HEK293 (cell line): ENCODE measurements around the gene ERMN.
A peak's percentile ranks its signal among the peaks of the same experiment; 100 is the strongest.

Source experiments
- CTCF ChIA-PET: fragments of 350-600 bp; formaldehyde crosslinking; extraction: SDS; loops from one replicate; lab custom pipeline; 2021; ENCODE audit warnings: antibody characterized with exemption; lab: Yijun Ruan, JAX
- POLR2A ChIA-PET: fragments of 300-600 bp; formaldehyde crosslinking; extraction: SDS; loops from one replicate; lab custom pipeline; 2020; ENCODE audit warnings: antibody characterized with exemption, inconsistent platforms; lab: Yijun Ruan, JAX
- H3K27ac ChIP-seq: fragments of 200-500 bp; sonication (Bioruptor generic); 2 replicates; pipeline ENCODE4 v1.5.1; 2014; ENCODE audit warnings: low read depth, low read length, control low read depth, inconsistent platforms; ENCODE audit errors: extremely low read depth
- H3K36me3 ChIP-seq, 2 experiments: fragments of 200-500 bp in 1 of 2; sonication (Bioruptor generic) in 1 of 2; 1 replicate in 1 of 2; 2 replicates in 1 of 2; pipeline ENCODE4 v1.5.1; 2014 to 2017; ENCODE audit warnings: inconsistent platforms in 2 of 2, low read length in 2 of 2; ENCODE audit not compliant: control insufficient read depth in 2 of 2, insufficient read depth in 1 of 2
- H3K4me1 ChIP-seq: fragments of 200-500 bp; sonication (Bioruptor generic); 2 replicates; pipeline ENCODE4 v1.5.1; 2014; ENCODE audit warnings: mild to moderate bottlenecking, low read length, inconsistent platforms; ENCODE audit not compliant: control insufficient read depth, insufficient read depth
- H3K4me3 ChIP-seq: 2 replicates; pipeline ENCODE4 v1.5.1; 2011; ENCODE audit warnings: low read depth, mild to moderate bottlenecking, control low read depth, low read length, moderate library complexity
- H3K9me3 ChIP-seq: fragments of 200-500 bp; sonication (Bioruptor generic); 2 replicates; pipeline ENCODE4 v1.5.1; 2014; ENCODE audit warnings: low read depth, low read length, inconsistent platforms; ENCODE audit not compliant: control insufficient read depth, insufficient read depth
- GLI4 ChIP-seq: fragments of 450-650 bp; formaldehyde crosslinking; IDR thresholded peaks from 2 replicates; pipeline ENCODE4 v1.5.1; 2016; ENCODE audit warnings: missing biosample characterization, missing genetic modification characterization
- HOXD13 ChIP-seq: sonication (generic); formaldehyde crosslinking; IDR thresholded peaks from 2 replicates; pipeline ENCODE4 v1.8.0; 2022; ENCODE audit warnings: missing genetic modification reagents, borderline replicate concordance
- INSM2 ChIP-seq: fragments of 450-650 bp; formaldehyde crosslinking; IDR thresholded peaks from 2 replicates; pipeline ENCODE4 v1.5.1; 2016; ENCODE audit warnings: missing biosample characterization, missing genetic modification characterization
- KLF7 ChIP-seq: fragments of 450-650 bp; formaldehyde crosslinking; IDR thresholded peaks from 2 replicates; pipeline ENCODE4 v1.5.1; 2016; ENCODE audit warnings: missing biosample characterization, missing genetic modification characterization, borderline replicate concordance
- KLF9 ChIP-seq: fragments of 450-650 bp; formaldehyde crosslinking; IDR thresholded peaks from 2 replicates; pipeline ENCODE4 v1.5.1; 2016; ENCODE audit warnings: missing biosample characterization, missing genetic modification characterization, low read depth
- REST ChIP-seq: fragments of 450-650 bp; formaldehyde crosslinking; IDR thresholded peaks from 2 replicates; pipeline ENCODE4 v1.5.1; 2016; ENCODE audit warnings: missing biosample characterization, missing genetic modification characterization
- SETDB1 ChIP-seq: IDR thresholded peaks from one replicate; pipeline ENCODE4 v1.6.1; 2017; ENCODE audit warnings: mild to moderate bottlenecking, low read length, moderate library complexity, mixed read lengths; ENCODE audit not compliant: insufficient read length
- ZBTB26 ChIP-seq: fragments of 450-650 bp; formaldehyde crosslinking; optimal IDR thresholded peaks from 2 replicates; pipeline ENCODE3; 2016; ENCODE audit warnings: missing biosample characterization, mild to moderate bottlenecking, missing genetic modification characterization
- ZNF114 ChIP-seq: fragments of 450-650 bp; formaldehyde crosslinking; IDR thresholded peaks from 2 replicates; pipeline ENCODE4 v1.5.0; 2017; ENCODE audit warnings: missing biosample characterization, missing genetic modification characterization
- ZNF132 ChIP-seq: fragments of 450-650 bp; formaldehyde crosslinking; IDR thresholded peaks from 2 replicates; pipeline ENCODE4 v1.5.1; 2017; ENCODE audit warnings: missing biosample characterization, missing genetic modification characterization, borderline replicate concordance
- ZNF133 ChIP-seq: fragments of 450-650 bp; formaldehyde crosslinking; IDR thresholded peaks from 2 replicates; pipeline ENCODE4 v1.5.1; 2016; ENCODE audit warnings: missing biosample characterization, missing genetic modification characterization
- ZNF140 ChIP-seq: fragments of 450-650 bp; formaldehyde crosslinking; IDR thresholded peaks from 2 replicates; pipeline ENCODE4 v1.5.1; 2016; ENCODE audit warnings: missing biosample characterization, missing genetic modification characterization
- ZNF280C ChIP-seq: fragments of 450-650 bp; formaldehyde crosslinking; IDR thresholded peaks from 2 replicates; pipeline ENCODE4 v1.5.1; 2016; ENCODE audit warnings: missing biosample characterization, missing genetic modification characterization
- ZNF560 ChIP-seq: fragments of 450-650 bp; formaldehyde crosslinking; IDR thresholded peaks from 2 replicates; pipeline ENCODE4 v1.5.1; 2017; ENCODE audit warnings: missing biosample characterization, missing genetic modification characterization, borderline replicate concordance
- ZNF585B ChIP-seq: fragments of 450-650 bp; formaldehyde crosslinking; IDR thresholded peaks from 2 replicates; pipeline ENCODE4 v1.5.1; 2016; ENCODE audit warnings: missing biosample characterization, missing genetic modification characterization
- ZNF621 ChIP-seq: fragments of 450-650 bp; formaldehyde crosslinking; IDR thresholded peaks from 2 replicates; pipeline ENCODE4 v1.5.1; 2017; ENCODE audit warnings: missing biosample characterization, missing genetic modification characterization
- ZNF677 ChIP-seq: fragments of 450-650 bp; IDR thresholded peaks from 2 replicates; pipeline ENCODE4 v1.5.0; 2018; ENCODE audit warnings: missing biosample characterization, mild to moderate bottlenecking, missing genetic modification characterization, moderate library complexity
- ZNF830 ChIP-seq: fragments of 450-650 bp; IDR thresholded peaks from 2 replicates; pipeline ENCODE4 v1.5.0; 2018; ENCODE audit warnings: missing biosample characterization, missing genetic modification characterization, low read depth, mild to moderate bottlenecking, moderate library complexity
- ZSCAN5A ChIP-seq: fragments of 450-650 bp; formaldehyde crosslinking; IDR thresholded peaks from 2 replicates; pipeline ENCODE4 v1.5.1; 2016; ENCODE audit warnings: missing biosample characterization, missing genetic modification characterization

Gene ERMN

GRCh38 chr2:157361526-157361925, 35.9 kb upstream of the ERMN start:
- no peaks in the 10 kb centered on the region for H3K36me3 ChIP-seq
- H3K4me1 ChIP-seq: no peaks in the 10 kb centered on the region
- no peak overlapping the region for H3K27ac ChIP-seq
- peak; percentile 78 for TF ChIP-seq ZNF585B
- no peak for TF ChIP-seq ZBTB26 (tag by site-specific recombination)
- no peak for TF ChIP-seq INSM2
- no peak overlapping the region for H3K4me3 ChIP-seq
- CTCF ChIA-PET: no interaction called here
- POLR2A ChIA-PET: no interaction called here
- no peaks in the 10 kb centered on the region for H3K9me3 ChIP-seq

GRCh38 chr2:157359628-157360027, 34.0 kb upstream of the ERMN start:
- ChIA-PET CTCF (no interaction called here), POLR2A (no interaction called here)
- Histone ChIP-seq H3K4me3 (no peak overlapping the region), H3K27ac (no peak overlapping the region), H3K4me1 (no peaks in the 10 kb centered on the region), H3K9me3 (no peaks in the 10 kb centered on the region), H3K36me3 (no peaks in the 10 kb centered on the region)
- TF ChIP-seq HOXD13 (no peak), REST (tag by site-specific recombination) (no peak), KLF7 (tag by site-specific recombination) (no peak), ZNF140 (no peak), KLF9 (tag by site-specific recombination) (no peak), GLI4 (no peak), ZNF133 (tag by site-specific recombination) (no peak)

- H3K4me1 ChIP-seq: no peaks in the 10 kb centered on the region
- TF ChIP-seq ZNF132 (tag by site-specific recombination): no peak
- TF ChIP-seq ZNF280C (tag by site-specific recombination): no peak
- no peak for TF ChIP-seq ZSCAN5A (tag by site-specific recombination)
- no peak for TF ChIP-seq SETDB1
- TF ChIP-seq ZNF133 (tag by site-specific recombination): no peak
- TF ChIP-seq ZNF830 (tag by site-specific recombination): no peak
- TF ChIP-seq ZNF560 (tag by site-specific recombination): no peak
- no peak for TF ChIP-seq ZNF621
- no peak for TF ChIP-seq ZNF677 (tag by site-specific recombination)
- TF ChIP-seq ZNF114 (tag by site-specific recombination): no peak
- no peaks in the 10 kb centered on the region for H3K36me3 ChIP-seq
- H3K4me3 ChIP-seq: no peak overlapping the region
- ChIA-PET CTCF (interaction anchor here (0.6 kb wide), 1 partner anchor 54 kb away, joined by 3 read pairs; no protein-coding TSS in a partner anchor), POLR2A (no interaction called here)
- no peak overlapping the region for H3K27ac ChIP-seq
- H3K9me3 ChIP-seq: no peaks in the 10 kb centered on the region
These were observed 30.0 kb upstream of the ERMN start for GRCh38 chr2:157355618-157356017.
